ENCODE measurements around the gene LRRC26. TPM values are rescaled to one million over a fixed set of nuclear protein-coding genes. Genes with fewer than 3 reads are reported as not detected.

LRRC26 gene
- total and polyA plus RNA-seq, 2 of the 13 experiments (the other 11 are each of a cell fraction or from before 2014, with no cell fraction given): not detected

DNA sequence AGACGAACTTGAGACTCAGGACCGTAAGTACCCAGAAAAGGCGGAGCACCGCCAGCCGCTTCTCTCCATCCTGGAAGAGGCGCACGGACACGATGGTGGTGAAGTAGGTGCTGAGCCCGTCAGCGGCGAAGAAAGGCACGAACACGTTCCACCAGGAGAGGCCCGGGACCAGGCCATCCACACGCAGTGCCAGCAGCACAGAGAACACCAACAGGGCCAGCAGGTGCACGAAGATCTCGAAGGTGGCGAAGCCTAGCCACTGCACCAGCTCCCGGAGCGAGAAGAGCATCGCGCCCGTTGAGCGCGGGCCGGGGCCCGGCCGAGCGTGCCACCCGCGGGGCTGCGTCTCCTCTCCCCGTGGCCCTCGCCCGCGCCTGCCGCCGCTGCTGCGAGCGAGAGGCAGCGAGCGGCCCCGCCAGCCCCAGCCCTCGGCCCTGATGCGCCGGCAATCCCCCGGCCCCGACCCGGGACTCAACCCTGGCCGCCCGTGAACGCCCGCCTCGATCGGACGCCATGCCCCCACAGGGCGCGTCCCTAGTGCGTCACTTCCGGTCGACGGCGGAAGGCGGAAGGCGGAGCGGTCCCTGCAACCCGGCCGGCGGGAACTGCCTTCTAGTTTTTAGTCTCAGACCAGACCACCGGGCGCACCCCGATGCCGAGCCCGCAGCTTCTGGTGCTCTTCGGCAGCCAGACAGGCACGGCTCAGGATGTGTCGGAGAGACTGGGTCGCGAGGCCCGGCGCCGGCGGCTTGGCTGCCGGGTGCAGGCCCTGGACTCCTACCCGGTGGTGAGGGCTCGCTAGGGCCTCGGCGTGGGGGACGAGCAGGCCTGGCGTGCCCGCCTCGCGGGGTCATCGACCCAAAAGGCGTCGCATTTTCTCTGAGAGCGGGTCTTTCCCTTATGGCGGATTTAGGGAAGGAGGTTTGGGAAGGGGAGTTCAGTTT is 35.5 kb upstream of the LRRC26 start, which contains the start of the genes NDOR1 and TMEM203 (continued):
- TF ChIP-seq, protein P1, sequence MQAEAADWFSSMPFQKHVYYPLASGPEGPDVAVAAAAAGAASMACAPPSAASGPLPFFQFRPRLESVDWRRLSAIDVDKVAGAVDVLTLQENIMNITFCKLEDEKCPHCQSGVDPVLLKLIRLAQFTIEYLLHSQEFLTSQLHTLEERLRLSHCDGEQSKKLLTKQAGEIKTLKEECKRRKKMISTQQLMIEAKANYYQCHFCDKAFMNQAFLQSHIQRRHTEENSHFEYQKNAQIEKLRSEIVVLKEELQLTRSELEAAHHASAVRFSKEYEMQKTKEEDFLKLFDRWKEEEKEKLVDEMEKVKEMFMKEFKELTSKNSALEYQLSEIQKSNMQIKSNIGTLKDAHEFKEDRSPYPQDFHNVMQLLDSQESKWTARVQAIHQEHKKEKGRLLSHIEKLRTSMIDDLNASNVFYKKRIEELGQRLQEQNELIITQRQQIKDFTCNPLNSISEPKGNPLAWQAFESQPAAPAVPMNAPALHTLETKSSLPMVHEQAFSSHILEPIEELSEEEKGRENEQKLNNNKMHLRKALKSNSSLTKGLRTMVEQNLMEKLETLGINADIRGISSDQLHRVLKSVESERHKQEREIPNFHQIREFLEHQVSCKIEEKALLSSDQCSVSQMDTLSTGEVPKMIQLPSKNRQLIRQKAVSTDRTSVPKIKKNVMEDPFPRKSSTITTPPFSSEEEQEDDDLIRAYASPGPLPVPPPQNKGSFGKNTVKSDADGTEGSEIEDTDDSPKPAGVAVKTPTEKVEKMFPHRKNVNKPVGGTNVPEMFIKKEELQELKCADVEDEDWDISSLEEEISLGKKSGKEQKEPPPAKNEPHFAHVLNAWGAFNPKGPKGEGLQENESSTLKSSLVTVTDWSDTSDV (CRISPR knock-in tag; IDR thresholded peaks at IDR 0.05): no peak
- TF ChIP-seq, protein P2, sequence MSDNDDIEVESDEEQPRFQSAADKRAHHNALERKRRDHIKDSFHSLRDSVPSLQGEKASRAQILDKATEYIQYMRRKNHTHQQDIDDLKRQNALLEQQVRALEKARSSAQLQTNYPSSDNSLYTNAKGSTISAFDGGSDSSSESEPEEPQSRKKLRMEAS (IDR thresholded peaks at IDR 0.05): peak; percentile 89
- TF ChIP-seq, protein P3, sequence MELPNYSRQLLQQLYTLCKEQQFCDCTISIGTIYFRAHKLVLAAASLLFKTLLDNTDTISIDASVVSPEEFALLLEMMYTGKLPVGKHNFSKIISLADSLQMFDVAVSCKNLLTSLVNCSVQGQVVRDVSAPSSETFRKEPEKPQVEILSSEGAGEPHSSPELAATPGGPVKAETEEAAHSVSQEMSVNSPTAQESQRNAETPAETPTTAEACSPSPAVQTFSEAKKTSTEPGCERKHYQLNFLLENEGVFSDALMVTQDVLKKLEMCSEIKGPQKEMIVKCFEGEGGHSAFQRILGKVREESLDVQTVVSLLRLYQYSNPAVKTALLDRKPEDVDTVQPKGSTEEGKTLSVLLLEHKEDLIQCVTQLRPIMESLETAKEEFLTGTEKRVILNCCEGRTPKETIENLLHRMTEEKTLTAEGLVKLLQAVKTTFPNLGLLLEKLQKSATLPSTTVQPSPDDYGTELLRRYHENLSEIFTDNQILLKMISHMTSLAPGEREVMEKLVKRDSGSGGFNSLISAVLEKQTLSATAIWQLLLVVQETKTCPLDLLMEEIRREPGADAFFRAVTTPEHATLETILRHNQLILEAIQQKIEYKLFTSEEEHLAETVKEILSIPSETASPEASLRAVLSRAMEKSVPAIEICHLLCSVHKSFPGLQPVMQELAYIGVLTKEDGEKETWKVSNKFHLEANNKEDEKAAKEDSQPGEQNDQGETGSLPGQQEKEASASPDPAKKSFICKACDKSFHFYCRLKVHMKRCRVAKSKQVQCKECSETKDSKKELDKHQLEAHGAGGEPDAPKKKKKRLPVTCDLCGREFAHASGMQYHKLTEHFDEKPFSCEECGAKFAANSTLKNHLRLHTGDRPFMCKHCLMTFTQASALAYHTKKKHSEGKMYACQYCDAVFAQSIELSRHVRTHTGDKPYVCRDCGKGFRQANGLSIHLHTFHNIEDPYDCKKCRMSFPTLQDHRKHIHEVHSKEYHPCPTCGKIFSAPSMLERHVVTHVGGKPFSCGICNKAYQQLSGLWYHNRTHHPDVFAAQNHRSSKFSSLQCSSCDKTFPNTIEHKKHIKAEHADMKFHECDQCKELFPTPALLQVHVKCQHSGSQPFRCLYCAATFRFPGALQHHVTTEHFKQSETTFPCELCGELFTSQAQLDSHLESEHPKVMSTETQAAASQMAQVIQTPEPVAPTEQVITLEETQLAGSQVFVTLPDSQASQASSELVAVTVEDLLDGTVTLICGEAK (IDR thresholded peaks at IDR 0.05): peak; percentile 66
- TF ChIP-seq, protein P3 (CRISPR knock-in tag; IDR thresholded peaks at IDR 0.05): peak; percentile 53; the same call in 1 of the 2 replicates
- TF ChIP-seq, protein P4, sequence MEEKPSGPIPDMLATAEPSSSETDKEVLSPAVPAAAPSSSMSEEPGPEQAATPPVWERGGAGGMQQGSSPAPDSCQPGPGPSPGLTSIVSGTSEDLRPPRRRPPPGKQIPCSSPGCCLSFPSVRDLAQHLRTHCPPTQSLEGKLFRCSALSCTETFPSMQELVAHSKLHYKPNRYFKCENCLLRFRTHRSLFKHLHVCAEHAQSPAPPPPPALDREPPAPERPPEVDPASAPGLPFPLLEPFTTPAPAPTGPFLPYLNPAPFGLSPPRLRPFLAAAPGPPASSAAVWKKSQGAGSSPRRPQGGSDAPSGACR (CRISPR knock-in tag; IDR thresholded peaks at IDR 0.05): peak; percentile 16; the same call in 1 of the 2 replicates
- TF ChIP-seq, protein P5, sequence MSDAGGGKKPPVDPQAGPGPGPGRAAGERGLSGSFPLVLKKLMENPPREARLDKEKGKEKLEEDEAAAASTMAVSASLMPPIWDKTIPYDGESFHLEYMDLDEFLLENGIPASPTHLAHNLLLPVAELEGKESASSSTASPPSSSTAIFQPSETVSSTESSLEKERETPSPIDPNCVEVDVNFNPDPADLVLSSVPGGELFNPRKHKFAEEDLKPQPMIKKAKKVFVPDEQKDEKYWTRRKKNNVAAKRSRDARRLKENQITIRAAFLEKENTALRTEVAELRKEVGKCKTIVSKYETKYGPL (CRISPR knock-in tag; IDR thresholded peaks at IDR 0.05): no peak; the same call in 1 of the 2 replicates
- TF ChIP-seq ZNF30 (CRISPR knock-in tag; IDR thresholded peaks at IDR 0.05): 0 out of 2 replicates have a peak, but pooled peaks have one; percentile 40
- TF ChIP-seq, protein P6, sequence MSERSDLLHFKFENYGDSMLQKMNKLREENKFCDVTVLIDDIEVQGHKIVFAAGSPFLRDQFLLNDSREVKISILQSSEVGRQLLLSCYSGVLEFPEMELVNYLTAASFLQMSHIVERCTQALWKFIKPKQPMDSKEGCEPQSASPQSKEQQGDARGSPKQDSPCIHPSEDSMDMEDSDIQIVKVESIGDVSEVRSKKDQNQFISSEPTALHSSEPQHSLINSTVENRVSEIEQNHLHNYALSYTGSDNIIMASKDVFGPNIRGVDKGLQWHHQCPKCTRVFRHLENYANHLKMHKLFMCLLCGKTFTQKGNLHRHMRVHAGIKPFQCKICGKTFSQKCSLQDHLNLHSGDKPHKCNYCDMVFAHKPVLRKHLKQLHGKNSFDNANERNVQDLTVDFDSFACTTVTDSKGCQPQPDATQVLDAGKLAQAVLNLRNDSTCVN (CRISPR knock-in tag; IDR thresholded peaks at IDR 0.05; ENCODE audit: borderline replicate concordance): 0 out of 2 replicates have a peak, but pooled peaks have one; percentile 33
- 0 out of 2 replicates have a peak, but pooled peaks have one; percentile 28 for TF ChIP-seq NKX3-1 (CRISPR knock-in tag; IDR thresholded peaks at IDR 0.05)
- TF ChIP-seq ZNF720 (CRISPR knock-in tag; IDR thresholded peaks at IDR 0.05): no peak
- no peak for TF ChIP-seq SRSF4 (IDR thresholded peaks at IDR 0.05; ENCODE audit: low read depth, low read length, poor library complexity, severe bottlenecking)

Data from HepG2 (cell line).